ENCODE data around the gene BLID. TPM values are rescaled to one million over a fixed set of nuclear protein-coding genes. Genes with fewer than 3 reads are reported as not detected.

Gene BLID
- polyA plus RNA-seq, 1 donor (not counting 4 experiments of a cell fraction or from before 2014, with no cell fraction given) = 0.18 TPM

GRCh38 chr11:122075016-122075415, 41.0 kb downstream of the BLID start:
- Histone ChIP-seq H3K9me1 (ENCODE audit: control insufficient read depth, extremely low read depth, insufficient read depth, low read length) (no peaks in the 10 kb centered on the region), H3K9ac (ENCODE audit: control insufficient read depth, extremely low read depth, insufficient read depth, low read length) (no peak overlapping the region), H4K20me1 (ENCODE audit: control insufficient read depth, extremely low read depth, insufficient read depth, low read length) (no peaks in the 10 kb centered on the region), H3K27me3 (ENCODE audit: control insufficient read depth, extremely low read depth, insufficient read depth, low read length) (no peaks in the 10 kb centered on the region), H3K9me3 (ENCODE audit: control insufficient read depth, low read depth, low read length) (no peaks in the 10 kb centered on the region), H3K27ac (ENCODE audit: control insufficient read depth, insufficient read depth, low read length) (no peak overlapping the region), H3K36me3 (ENCODE audit: control insufficient read depth in 2 of 2, extremely low read depth in 1 of 2, insufficient read depth in 2 of 2, low read length in 2 of 2) (no peaks in the 10 kb centered on the region), H2AFZ (ENCODE audit: control insufficient read depth, low read length) (no peak overlapping the region), H3K4me1 (ENCODE audit: control insufficient read depth, extremely low read depth, insufficient read depth, low read length) (no peaks in the 10 kb centered on the region), H3K4me2 (ENCODE audit: control insufficient read depth, extremely low read depth, insufficient read depth, low read depth, low read length) (no peak overlapping the region), H3K79me2 (ENCODE audit: control insufficient read depth, insufficient read depth, low read length) (no peaks in the 10 kb centered on the region), H3K4me3 (ENCODE audit: control insufficient read depth in 2 of 3, extremely low read depth in 1 of 3, insufficient read depth in 2 of 3, low read depth in 1 of 3, low read length in 3 of 3) (no peak overlapping the region)
- FAIRE-seq = no peak
- DNase-seq (ENCODE audit: low read depth, low spot score) = no peak
- TF ChIP-seq CTCF (optimal IDR thresholded peaks at IDR 0.05 in 1 of 3, IDR thresholded peaks at IDR 0.05 in 1 of 3, conservative IDR thresholded peaks at IDR 0.05 in 1 of 3; ENCODE audit: extremely low read depth in 1 of 3, insufficient read depth in 2 of 3, low read length in 3 of 3) (no peak), EZH2 (IDR thresholded peaks at IDR 0.05; ENCODE audit: low read length) (no peak)
- dilution Hi-C loops (cut with MboI; ENCODE audit: extremely low pct_ligation_motif_present, low sequenced_read_pairs) = no loop called here

GRCh38 chr11:122074022-122074421, 42.0 kb downstream of the BLID start:
- H3K36me3 ChIP-seq (ENCODE audit: control insufficient read depth in 2 of 2, extremely low read depth in 1 of 2, insufficient read depth in 2 of 2, low read length in 2 of 2) = no peaks in the 10 kb centered on the region
- TF ChIP-seq EZH2 (IDR thresholded peaks at IDR 0.05; ENCODE audit: low read length) (no peak), CTCF (optimal IDR thresholded peaks at IDR 0.05 in 1 of 3, IDR thresholded peaks at IDR 0.05 in 1 of 3, conservative IDR thresholded peaks at IDR 0.05 in 1 of 3; ENCODE audit: extremely low read depth in 1 of 3, insufficient read depth in 2 of 3, low read length in 3 of 3) (no peak)
- dilution Hi-C loops (cut with MboI; ENCODE audit: extremely low pct_ligation_motif_present, low sequenced_read_pairs) = no loop called here
- no peak overlapping the region for H3K4me3 ChIP-seq (ENCODE audit: control insufficient read depth in 2 of 3, extremely low read depth in 1 of 3, insufficient read depth in 2 of 3, low read depth in 1 of 3, low read length in 3 of 3)
- no peak for DNase-seq (ENCODE audit: low read depth, low spot score)
- H3K9ac ChIP-seq (ENCODE audit: control insufficient read depth, extremely low read depth, insufficient read depth, low read length) = no peak overlapping the region
- no peak overlapping the region for H2AFZ ChIP-seq (ENCODE audit: control insufficient read depth, low read length)
- no peaks in the 10 kb centered on the region for H3K79me2 ChIP-seq (ENCODE audit: control insufficient read depth, insufficient read depth, low read length)
- no peaks in the 10 kb centered on the region for H3K9me1 ChIP-seq (ENCODE audit: control insufficient read depth, extremely low read depth, insufficient read depth, low read length)
- no peak overlapping the region for H3K27ac ChIP-seq (ENCODE audit: control insufficient read depth, insufficient read depth, low read length)
- no peaks in the 10 kb centered on the region for H3K27me3 ChIP-seq (ENCODE audit: control insufficient read depth, extremely low read depth, insufficient read depth, low read length)
- H4K20me1 ChIP-seq (ENCODE audit: control insufficient read depth, extremely low read depth, insufficient read depth, low read length) = no peaks in the 10 kb centered on the region
- H3K4me2 ChIP-seq (ENCODE audit: control insufficient read depth, extremely low read depth, insufficient read depth, low read depth, low read length) = no peak overlapping the region
- no peak for FAIRE-seq
- no peaks in the 10 kb centered on the region for H3K9me3 ChIP-seq (ENCODE audit: control insufficient read depth, low read depth, low read length)
- no peaks in the 10 kb centered on the region for H3K4me1 ChIP-seq (ENCODE audit: control insufficient read depth, extremely low read depth, insufficient read depth, low read length)

All from keratinocyte (primary cell).